ENCODE data around the gene ELMO3. TPM values are rescaled to one million over a fixed set of nuclear protein-coding genes. Genes with fewer than 3 reads are reported as not detected.

The ELMO3 gene
- total RNA-seq, 1 donor from 2014 or later = not detected

DNA sequence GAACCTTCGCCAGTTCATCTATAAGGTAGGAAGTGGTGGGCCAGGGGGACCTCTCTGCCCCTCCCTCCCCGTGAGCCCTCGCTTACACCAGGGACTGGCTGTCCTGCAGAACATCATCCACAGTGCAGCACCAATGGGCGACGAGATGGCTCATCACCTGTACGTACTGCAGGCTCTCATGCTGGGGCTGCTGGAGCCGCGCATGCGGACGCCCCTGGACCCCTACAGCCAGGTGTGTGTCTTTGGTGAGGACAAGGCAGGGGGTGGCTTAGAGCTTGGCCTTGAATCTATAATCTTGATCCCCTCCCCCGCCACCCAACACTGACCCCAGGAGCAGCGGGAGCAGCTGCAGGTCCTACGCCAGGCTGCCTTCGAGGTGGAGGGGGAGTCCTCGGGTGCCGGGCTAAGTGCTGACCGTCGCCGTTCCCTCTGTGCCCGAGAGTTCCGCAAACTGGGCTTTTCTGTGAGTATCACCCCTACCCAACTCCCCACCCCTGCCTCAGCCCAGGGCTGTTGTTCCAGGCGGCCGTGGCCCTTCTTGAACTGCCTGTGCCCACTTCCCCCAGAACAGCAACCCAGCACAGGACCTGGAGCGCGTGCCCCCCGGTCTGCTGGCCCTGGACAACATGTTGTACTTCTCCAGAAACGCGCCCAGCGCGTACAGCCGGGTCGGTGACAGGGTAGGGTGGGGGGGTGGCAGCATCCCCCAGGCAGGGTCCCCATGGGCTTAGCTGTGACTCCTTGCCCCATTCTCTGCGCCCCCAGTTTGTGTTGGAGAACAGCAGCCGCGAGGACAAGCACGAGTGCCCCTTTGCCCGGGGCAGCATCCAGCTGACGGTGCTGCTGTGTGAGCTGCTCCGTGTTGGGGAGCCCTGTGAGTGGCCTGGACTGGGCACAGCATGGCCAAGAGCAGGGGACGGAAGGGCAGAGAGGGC lies 2.7 kb downstream of the ELMO3 start:
- Histone ChIP-seq H3K4me2 (no peak overlapping the region), H3K4me1 (peaks cover 12% of the 10 kb centered on the region), H3K27ac (no peak overlapping the region), H3K9ac (no peak overlapping the region), H3K79me2 (ENCODE audit: low read depth) (no peaks in the 10 kb centered on the region), H3K4me3 (no peak overlapping the region), H3F3A (ENCODE audit: low read depth) (peaks cover 28% of the 10 kb centered on the region), H3K27me3 (no peaks in the 10 kb centered on the region), H4K20me1 (ENCODE audit: low read depth) (peaks cover 31% of the 10 kb centered on the region), H3K9me3 (ENCODE audit: low read depth) (no peaks in the 10 kb centered on the region), H3K36me3 (no peaks in the 10 kb centered on the region), H2AFZ (replicated peaks) (no peak overlapping the region)
- no peak for DNase-seq (ENCODE audit: low spot score)
- Mint-ChIP-seq H3K27me3 (ENCODE audit: insufficient read depth, low read depth) (peaks cover 8% of the 10 kb centered on the region), H3K27ac (no peak overlapping the region), H3K4me3 (no peak overlapping the region), H3K4me1 (peaks cover 3% of the 10 kb centered on the region), H3K9me3 (no peaks in the 10 kb centered on the region), H3K36me3 (peaks cover 8% of the 10 kb centered on the region)
- no peak for TF ChIP-seq EZH2 (IDR thresholded peaks at IDR 0.05)
- no peak for TF ChIP-seq EZH2phosphoT487 (IDR thresholded peaks at IDR 0.05)
- TF ChIP-seq, protein P1, sequence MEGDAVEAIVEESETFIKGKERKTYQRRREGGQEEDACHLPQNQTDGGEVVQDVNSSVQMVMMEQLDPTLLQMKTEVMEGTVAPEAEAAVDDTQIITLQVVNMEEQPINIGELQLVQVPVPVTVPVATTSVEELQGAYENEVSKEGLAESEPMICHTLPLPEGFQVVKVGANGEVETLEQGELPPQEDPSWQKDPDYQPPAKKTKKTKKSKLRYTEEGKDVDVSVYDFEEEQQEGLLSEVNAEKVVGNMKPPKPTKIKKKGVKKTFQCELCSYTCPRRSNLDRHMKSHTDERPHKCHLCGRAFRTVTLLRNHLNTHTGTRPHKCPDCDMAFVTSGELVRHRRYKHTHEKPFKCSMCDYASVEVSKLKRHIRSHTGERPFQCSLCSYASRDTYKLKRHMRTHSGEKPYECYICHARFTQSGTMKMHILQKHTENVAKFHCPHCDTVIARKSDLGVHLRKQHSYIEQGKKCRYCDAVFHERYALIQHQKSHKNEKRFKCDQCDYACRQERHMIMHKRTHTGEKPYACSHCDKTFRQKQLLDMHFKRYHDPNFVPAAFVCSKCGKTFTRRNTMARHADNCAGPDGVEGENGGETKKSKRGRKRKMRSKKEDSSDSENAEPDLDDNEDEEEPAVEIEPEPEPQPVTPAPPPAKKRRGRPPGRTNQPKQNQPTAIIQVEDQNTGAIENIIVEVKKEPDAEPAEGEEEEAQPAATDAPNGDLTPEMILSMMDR (IDR thresholded peaks at IDR 0.05) = no peak

DNA sequence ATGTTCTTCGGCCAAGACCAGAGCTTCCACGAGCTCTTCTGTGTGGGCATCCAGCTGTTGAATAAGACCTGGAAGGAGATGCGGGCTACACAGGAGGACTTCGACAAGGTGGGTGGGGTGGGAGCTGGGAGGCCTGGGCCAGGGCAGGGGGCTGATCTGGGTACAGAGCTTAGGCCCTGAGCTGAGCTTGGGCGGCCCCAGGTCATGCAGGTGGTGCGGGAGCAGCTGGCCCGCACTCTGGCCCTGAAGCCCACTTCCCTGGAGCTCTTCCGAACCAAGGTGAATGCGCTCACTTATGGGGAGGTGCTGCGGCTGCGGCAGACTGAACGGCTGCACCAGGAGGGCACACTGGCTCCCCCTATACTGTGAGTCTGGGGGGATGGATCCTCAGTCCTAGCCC lies 3.5 kb downstream of the ELMO3 start:
- H3K9me3 ChIP-seq (ENCODE audit: low read depth) = no peaks in the 10 kb centered on the region
- peaks cover 34% of the 10 kb centered on the region for H3F3A ChIP-seq (ENCODE audit: low read depth)
- H3K4me3 Mint-ChIP-seq = no peak overlapping the region
- no peaks in the 10 kb centered on the region for H3K9me3 Mint-ChIP-seq
- no peak overlapping the region for H3K4me2 ChIP-seq
- H3K27ac Mint-ChIP-seq = no peak overlapping the region
- H2AFZ ChIP-seq (replicated peaks) = no peak overlapping the region
- H3K79me2 ChIP-seq (ENCODE audit: low read depth) = no peaks in the 10 kb centered on the region
- no peaks in the 10 kb centered on the region for H3K36me3 ChIP-seq
- H4K20me1 ChIP-seq (ENCODE audit: low read depth) = peaks cover 35% of the 10 kb centered on the region
- H3K27me3 Mint-ChIP-seq (ENCODE audit: insufficient read depth, low read depth) = peaks cover 8% of the 10 kb centered on the region
- H3K4me1 ChIP-seq = peaks cover 20% of the 10 kb centered on the region
- peaks cover 7% of the 10 kb centered on the region for H3K4me1 Mint-ChIP-seq
- no peaks in the 10 kb centered on the region for H3K27me3 ChIP-seq
- DNase-seq (ENCODE audit: low spot score) = no peak
- H3K36me3 Mint-ChIP-seq = peaks cover 6% of the 10 kb centered on the region
- no peak overlapping the region for H3K9ac ChIP-seq
- no peak overlapping the region for H3K4me3 ChIP-seq
- TF ChIP-seq, protein P1 (IDR thresholded peaks at IDR 0.05) = no peak
- no peak for TF ChIP-seq EZH2 (IDR thresholded peaks at IDR 0.05)
- no peak for TF ChIP-seq EZH2phosphoT487 (IDR thresholded peaks at IDR 0.05)
- no peak overlapping the region for H3K27ac ChIP-seq

DNA sequence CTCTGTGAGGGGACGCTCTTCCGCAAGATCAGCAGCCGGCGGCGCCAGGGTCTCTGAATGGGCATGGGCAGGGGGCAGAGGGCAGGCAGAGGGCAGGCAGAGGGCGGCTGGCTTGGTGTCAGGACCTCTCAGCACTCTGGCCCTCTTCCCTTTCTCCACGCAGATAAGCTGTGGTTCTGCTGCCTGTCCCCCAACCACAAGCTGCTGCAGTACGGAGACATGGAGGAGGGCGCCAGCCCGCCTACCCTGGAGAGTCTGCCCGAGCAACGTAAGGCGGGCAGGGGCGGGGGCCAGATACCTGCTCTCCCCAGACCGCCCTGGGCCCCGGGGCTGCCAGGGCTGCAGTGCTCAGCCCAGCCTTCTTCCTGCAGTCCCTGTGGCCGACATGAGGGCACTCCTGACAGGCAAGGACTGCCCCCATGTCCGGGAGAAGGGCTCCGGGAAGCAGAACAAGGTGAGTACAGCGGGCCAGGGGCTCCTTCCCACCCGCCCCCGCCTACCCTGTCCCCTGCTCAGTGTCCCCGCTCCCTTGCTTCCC lies 4.1 kb downstream of the ELMO3 start:
- Histone ChIP-seq H3K4me1 (peaks cover 21% of the 10 kb centered on the region), H4K20me1 (ENCODE audit: low read depth) (peaks cover 31% of the 10 kb centered on the region), H3K4me3 (no peak overlapping the region), H3K9me3 (ENCODE audit: low read depth) (no peaks in the 10 kb centered on the region), H3K4me2 (no peak overlapping the region), H3K27me3 (no peaks in the 10 kb centered on the region), H3K79me2 (ENCODE audit: low read depth) (no peaks in the 10 kb centered on the region), H3K27ac (no peak overlapping the region), H3K36me3 (no peaks in the 10 kb centered on the region), H2AFZ (replicated peaks) (no peak overlapping the region), H3K9ac (no peak overlapping the region), H3F3A (ENCODE audit: low read depth) (peaks cover 28% of the 10 kb centered on the region)
- no peak overlapping the region for H3K4me3 Mint-ChIP-seq
- DNase-seq (ENCODE audit: low spot score) = no peak
- peaks cover 7% of the 10 kb centered on the region for H3K4me1 Mint-ChIP-seq
- peaks cover 8% of the 10 kb centered on the region for H3K27me3 Mint-ChIP-seq (ENCODE audit: insufficient read depth, low read depth)
- H3K36me3 Mint-ChIP-seq = peaks cover 6% of the 10 kb centered on the region
- H3K9me3 Mint-ChIP-seq = no peaks in the 10 kb centered on the region
- no peak for TF ChIP-seq EZH2 (IDR thresholded peaks at IDR 0.05)
- TF ChIP-seq EZH2phosphoT487 (IDR thresholded peaks at IDR 0.05) = no peak
- TF ChIP-seq, protein P1 (IDR thresholded peaks at IDR 0.05) = no peak
- H3K27ac Mint-ChIP-seq = no peak overlapping the region

Measured in neural progenitor cell (in vitro differentiated cells).